AG10803 (cell line): Measurements from ENCODE around the gene RPH3AL.
A peak's percentile ranks its signal among the peaks of the same experiment; 100 is the strongest.

Experiments
- DNase-seq: peaks from one replicate; pipeline ENCODE4 v3.0.0; 2010; ENCODE audit warnings: low read depth
- H3K4me3 ChIP-seq: 2 replicates; pipeline ENCODE4 v1.5.1; 2011; ENCODE audit warnings: mild to moderate bottlenecking, low read length, control low read depth
- CTCF ChIP-seq: conservative IDR thresholded peaks from 2 replicates; pipeline ENCODE4 v1.5.1; 2011; ENCODE audit warnings: mild to moderate bottlenecking, low read length, control low read depth, inconsistent platforms

RPH3AL gene

GRCh38 chr17:385178-385835, 32.7 kb upstream of the RPH3AL start:
- TF ChIP-seq CTCF = no peak
- H3K4me3 ChIP-seq = peak overlapping the region; percentile 39
- DNase-seq = no peak

GRCh38 chr17:384622-385177, 32.1 kb upstream of the RPH3AL start:
- H3K4me3 ChIP-seq = no peak overlapping the region
- DNase-seq = no peak
- TF ChIP-seq CTCF = no peak

GRCh38 chr17:383771-384621, 31.4 kb upstream of the RPH3AL start:
- TF ChIP-seq CTCF = no peak
- H3K4me3 ChIP-seq = no peak overlapping the region
- DNase-seq = no peak

- H3K4me3 ChIP-seq = no peak overlapping the region
- DNase-seq = peak; percentile 54
- TF ChIP-seq CTCF = no peak
Observed at GRCh38 chr17:382644-383533, 30.3 kb upstream of the RPH3AL start.

GRCh38 chr17:381941-382643, 29.5 kb upstream of the RPH3AL start:
- no peak for TF ChIP-seq CTCF

GRCh38 chr17:381516-381915, 28.9 kb upstream of the RPH3AL start:
- no peak for DNase-seq
- no peak overlapping the region for H3K4me3 ChIP-seq
- no peak for TF ChIP-seq CTCF

More at GRCh38 chr17:381941-382643, 29.5 kb upstream of the RPH3AL start:
- DNase-seq = no peak
- no peak overlapping the region for H3K4me3 ChIP-seq
